Gastrocnemius medialis (tissue), 4 donors: ENCODE results near the gene ZIK1. TPM values are rescaled to one million over a fixed set of nuclear protein-coding genes. Genes with fewer than 3 reads are reported as not detected.

Experiments used
- ATAC-seq, 2 donors: fragments of 150-250 bp; one replicate each; pipeline ENCODE4 v1.9.1; 2016
- DNase-seq, 2 donors: peaks; one replicate each; pipeline ENCODE4 v3.0.0-alpha.2; 2019
- H3K27ac ChIP-seq, 4 donors: fragments of 200-600 bp; sonication (generic); 1 replicate in 1 of 4; 2 replicates in 3 of 4; pipeline ENCODE4 v1.5.1; 2016 to 2018; ENCODE audit warnings: mild to moderate bottlenecking in 2 of 4, moderate library complexity in 1 of 4
- H3K27me3 ChIP-seq, 3 donors: fragments of 200-600 bp; sonication (generic) in 2 of 3; 1 replicate in 1 of 3; 2 replicates in 2 of 3; pipeline versions ENCODE4 v1.5.1 to v1.6.0; 2016 to 2019; ENCODE audit warnings: mild to moderate bottlenecking in 1 of 3, moderate library complexity in 1 of 3
- H3K36me3 ChIP-seq, 2 donors: fragments of 200-600 bp; sonication (generic) in 1 of 2; one replicate each; pipeline ENCODE4 v1.5.1; 2017 to 2018
- H3K4me1 ChIP-seq, 2 donors: fragments of 200-600 bp; sonication (generic) in 1 of 2; one replicate each; pipeline ENCODE4 v1.5.1; 2016 to 2017; ENCODE audit warnings: mild to moderate bottlenecking in 2 of 2
- H3K4me3 ChIP-seq, 4 donors: fragments of 200-600 bp; sonication (generic) in 3 of 4; 1 replicate in 1 of 4; 2 replicates in 3 of 4; pipeline ENCODE4 v1.5.1; 2016 to 2019; ENCODE audit warnings: mild to moderate bottlenecking in 2 of 4
- H3K9me3 ChIP-seq, 3 donors: fragments of 200-600 bp; sonication (generic) in 2 of 3; 1 replicate in 1 of 3; 2 replicates in 2 of 3; pipeline ENCODE4 v1.5.1; 2016 to 2019
- POLR2A ChIP-seq, 2 donors: fragments of 450-650 bp; IDR thresholded peaks; one replicate each; pipeline ENCODE4 v1.6.1; 2017; ENCODE audit warnings: antibody characterized with exemption in 2 of 2, mild to moderate bottlenecking in 2 of 2, moderate library complexity in 2 of 2
- in situ Hi-C, 4 donors: fragments of 200-750 bp; cut with MboI; loops; one replicate each; pipeline versions ENCODE4 v1.15.0 to v1.8.0; 2017; ENCODE audit warnings: low sequenced_read_pairs in 4 of 4
- intact Hi-C: fragments of 100-400 bp; cut with DNase I; formaldehyde crosslinking; loops from one replicate; pipeline ENCODE4 v1.15.1; 2023; ENCODE audit warnings: low total_unique reads
- total RNA-seq, 4 donors: library from RNA; depleted of rRNA; stranded (reverse); fragments of >200 nt; gene quantifications; one replicate each; pipeline versions ENCODE4 v1.1.0 to v1.2.3, GENCODE V29; 2016
- TF ChIP-seq, protein P1 (sequence below), 5 experiments: fragments of 450-650 bp in 3 of 5; fragments of 200-600 bp in 2 of 5; sonication (generic) in 2 of 5; IDR thresholded peaks in 4 of 5; conservative IDR thresholded peaks in 1 of 5; 1 replicate in 4 of 5; 2 replicates in 1 of 5; pipeline ENCODE4 v1.5.1; 2016 to 2019; ENCODE audit warnings: antibody characterized with exemption in 5 of 5, mild to moderate bottlenecking in 3 of 5, moderate library complexity in 3 of 5

The ZIK1 gene
- total RNA-seq, 4 donors from 2014 or later = 0.71 to 2.0 (median 1.1) TPM

DNA sequence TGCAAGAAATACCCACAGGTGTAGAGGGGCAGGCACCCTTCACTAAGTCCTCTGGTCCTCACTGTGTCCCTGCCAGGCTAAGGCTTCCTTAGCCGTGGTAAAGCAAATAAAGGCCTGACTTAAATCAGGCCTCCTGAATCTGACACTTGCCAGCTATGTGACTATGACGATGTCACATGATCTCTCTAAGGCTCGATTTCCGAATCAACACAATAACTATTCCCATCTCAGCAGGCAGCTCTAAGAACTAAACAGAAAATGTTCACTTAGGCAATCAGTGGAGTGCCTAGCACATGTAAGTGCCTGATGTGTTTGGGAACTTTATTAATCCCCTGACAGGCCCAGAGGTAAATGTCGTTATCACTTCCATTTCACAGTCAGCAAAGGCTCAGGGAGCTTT lies 26.3 kb upstream of the ZIK1 start:
- Histone ChIP-seq H3K36me3 (peaks cover 0 to 38% of the 10 kb centered on the region in 2 donors), H3K27me3 (no peaks in the 10 kb centered on the region), H3K27ac (no peak overlapping the region), H3K9me3 (peaks cover 0 to 3% (median 3%) of the 10 kb centered on the region in 3 donors), H3K4me3 (no peak overlapping the region), H3K4me1 (peaks cover 16 to 26% of the 10 kb centered on the region in 2 donors)
- intact Hi-C loops (loop anchor here (2.0 to 5.0 kb wide), 2 partner anchors 31 to 80 kb away; partner anchors contain the start of genes ZNF549 and ZNF772), in situ Hi-C loops (no loop called here)
- ATAC-seq (no peak), DNase-seq (no peak)
- TF ChIP-seq POLR2A (IDR thresholded peaks at IDR 0.05) = no peak
- TF ChIP-seq, protein P1, sequence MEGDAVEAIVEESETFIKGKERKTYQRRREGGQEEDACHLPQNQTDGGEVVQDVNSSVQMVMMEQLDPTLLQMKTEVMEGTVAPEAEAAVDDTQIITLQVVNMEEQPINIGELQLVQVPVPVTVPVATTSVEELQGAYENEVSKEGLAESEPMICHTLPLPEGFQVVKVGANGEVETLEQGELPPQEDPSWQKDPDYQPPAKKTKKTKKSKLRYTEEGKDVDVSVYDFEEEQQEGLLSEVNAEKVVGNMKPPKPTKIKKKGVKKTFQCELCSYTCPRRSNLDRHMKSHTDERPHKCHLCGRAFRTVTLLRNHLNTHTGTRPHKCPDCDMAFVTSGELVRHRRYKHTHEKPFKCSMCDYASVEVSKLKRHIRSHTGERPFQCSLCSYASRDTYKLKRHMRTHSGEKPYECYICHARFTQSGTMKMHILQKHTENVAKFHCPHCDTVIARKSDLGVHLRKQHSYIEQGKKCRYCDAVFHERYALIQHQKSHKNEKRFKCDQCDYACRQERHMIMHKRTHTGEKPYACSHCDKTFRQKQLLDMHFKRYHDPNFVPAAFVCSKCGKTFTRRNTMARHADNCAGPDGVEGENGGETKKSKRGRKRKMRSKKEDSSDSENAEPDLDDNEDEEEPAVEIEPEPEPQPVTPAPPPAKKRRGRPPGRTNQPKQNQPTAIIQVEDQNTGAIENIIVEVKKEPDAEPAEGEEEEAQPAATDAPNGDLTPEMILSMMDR (IDR thresholded peaks at IDR 0.05 in 4 of 5, conservative IDR thresholded peaks at IDR 0.05 in 1 of 5) = no peak

DNA sequence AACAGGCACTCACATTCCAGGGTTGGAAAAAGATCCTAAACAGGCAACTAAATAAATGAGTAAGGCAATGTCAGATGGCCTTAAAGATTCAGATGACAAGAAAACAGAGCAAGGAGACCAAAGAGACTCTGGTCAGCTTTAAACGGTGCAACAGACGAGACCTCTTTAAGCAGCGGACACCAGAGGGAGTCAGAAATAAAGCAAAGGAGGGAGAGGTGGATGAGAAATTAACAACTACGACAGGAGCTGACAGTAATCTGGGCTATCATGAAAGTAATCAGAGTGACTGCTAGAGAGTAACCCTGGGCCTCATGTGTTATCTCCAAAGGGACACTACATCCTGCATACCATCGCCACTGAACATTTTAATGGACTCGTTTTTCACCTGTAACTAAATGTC lies 25.4 kb upstream of the ZIK1 start:
- Histone ChIP-seq H3K9me3 (peaks cover 0 to 3% (median 0%) of the 10 kb centered on the region in 3 donors), H3K36me3 (peaks cover 0 to 29% of the 10 kb centered on the region in 2 donors), H3K4me3 (peak overlapping the region; percentile 82 to 96 (median 90)), H3K4me1 (peaks cover 16 to 26% of the 10 kb centered on the region in 2 donors), H3K27me3 (no peaks in the 10 kb centered on the region), H3K27ac (peak overlapping the region in 2 of 4 donors; percentile 69 to 86)
- in situ Hi-C loops (no loop called here), intact Hi-C loops (loop anchor here (2.0 to 5.0 kb wide), 2 partner anchors 32 to 81 kb away; partner anchors contain the start of genes ZNF549 and ZNF772)
- TF ChIP-seq POLR2A (IDR thresholded peaks at IDR 0.05) = no peak
- TF ChIP-seq, protein P1 (IDR thresholded peaks at IDR 0.05 in 4 of 5, conservative IDR thresholded peaks at IDR 0.05 in 1 of 5) = no peak
- DNase-seq (no peak), ATAC-seq (no peak)

DNA sequence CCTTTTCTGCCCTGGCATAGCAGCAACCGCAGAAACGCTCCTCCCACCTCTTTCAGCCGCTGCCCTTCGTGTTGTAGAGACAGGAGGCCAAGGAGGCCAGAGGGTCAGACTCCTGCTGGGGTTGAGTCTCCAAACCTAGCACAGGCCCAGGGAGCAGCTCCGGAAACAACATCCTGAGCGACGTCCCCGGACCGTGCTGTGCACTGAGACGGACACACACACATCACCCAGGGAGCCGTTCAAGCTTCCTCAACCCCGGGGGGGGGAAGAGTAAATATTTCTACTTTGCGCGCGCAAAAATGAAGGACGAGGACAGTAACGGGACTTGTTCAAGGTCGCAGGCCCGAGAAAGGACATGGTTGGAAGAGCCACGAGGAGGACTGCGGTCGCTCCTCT lies 24.9 kb upstream of the ZIK1 start:
- TF ChIP-seq, protein P1 (IDR thresholded peaks at IDR 0.05 in 4 of 5, conservative IDR thresholded peaks at IDR 0.05 in 1 of 5) = no peak
- no peak for TF ChIP-seq POLR2A (IDR thresholded peaks at IDR 0.05)
- Histone ChIP-seq H3K4me1 (peaks cover 16 to 26% of the 10 kb centered on the region in 2 donors), H3K27me3 (no peaks in the 10 kb centered on the region), H3K4me3 (peak overlapping the region; percentile 82 to 96 (median 90)), H3K9me3 (peaks cover 0 to 2% (median 0%) of the 10 kb centered on the region in 3 donors), H3K36me3 (peaks cover 0 to 25% of the 10 kb centered on the region in 2 donors), H3K27ac (peak overlapping the region; percentile 69 to 86 (median 74))
- intact Hi-C loops (loop anchor here (1.0 to 5.0 kb wide), 4 partner anchors 19 to 82 kb away; partner anchors contain the start of genes ZNF416, ZNF530, ZNF549 and ZNF772), in situ Hi-C loops (no loop called here)
- ATAC-seq = peak; percentile 11 to 19
- no peak for DNase-seq

DNA sequence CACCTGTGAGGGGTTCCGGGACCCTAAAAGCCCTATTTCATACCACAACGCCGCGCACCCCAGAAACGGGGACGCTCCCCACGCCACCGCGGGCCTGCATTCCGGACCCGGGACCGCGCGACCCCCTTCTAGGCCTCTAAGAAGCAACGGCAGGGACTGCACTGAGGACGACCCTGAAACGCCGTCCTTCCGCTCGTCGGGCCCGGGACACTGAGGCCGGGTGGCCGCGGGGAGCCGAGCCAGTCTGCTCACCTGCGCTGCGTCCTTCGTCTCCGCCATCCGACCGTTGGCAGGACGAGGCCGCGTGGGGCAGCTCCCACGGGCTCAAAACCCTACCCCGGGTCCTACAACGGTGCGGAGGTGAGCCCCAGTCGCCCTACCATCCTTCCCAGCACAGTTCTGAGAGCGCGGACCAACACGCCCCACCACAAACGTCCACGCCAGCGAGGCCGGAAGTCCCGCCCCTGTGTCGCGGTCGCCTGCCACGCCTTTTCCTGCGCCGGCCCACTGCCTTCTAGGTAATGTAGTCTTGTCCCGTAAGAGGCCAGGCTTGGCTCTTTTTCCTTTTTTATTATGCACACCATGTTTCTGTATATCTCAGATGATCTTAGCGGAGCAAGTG lies 24.4 kb upstream of the ZIK1 start, which contains the start of gene ZNF550:
Gene ZNF550, minus strand, starts transcription at position 460 of the 622 bp plus-strand sequence. Its CDS starts 181 bp downstream, at position 279.
- Histone ChIP-seq H3K27ac (peak within 1 kb of the TSS; percentile 69 to 86 (median 74)), H3K4me1 (peaks cover 16 to 26% of the 10 kb centered on the region in 2 donors), H3K4me3 (peak within 1 kb of the TSS; percentile 82 to 96 (median 90)), H3K27me3 (no peaks in the 10 kb centered on the region), H3K9me3 (no peaks in the 10 kb centered on the region), H3K36me3 (peaks cover 0 to 19% of the 10 kb centered on the region in 2 donors)
- ATAC-seq (peak; percentile 96 to 98), DNase-seq (peak; percentile 82 to 88)
- TF ChIP-seq, protein P1 (IDR thresholded peaks at IDR 0.05 in 4 of 5, conservative IDR thresholded peaks at IDR 0.05 in 1 of 5) = no peak
- peak in 1 of 2 donors; percentile 51 for TF ChIP-seq POLR2A (IDR thresholded peaks at IDR 0.05)
- in situ Hi-C loops = no loop called here
- intact Hi-C loops = loop anchor here (1.0 to 5.0 kb wide), 4 partner anchors 19 to 82 kb away; partner anchors contain the start of genes ZNF416, ZNF530, ZNF549 and ZNF772
